Dermis microvascular lymphatic vessel endothelial cell (primary cell): ENCODE measurements around the gene FGF22. TPM values are rescaled to one million over a fixed set of nuclear protein-coding genes. Genes with fewer than 3 reads are reported as not detected.
"Not testable (repeated sequence)": the region's sequence is repeated elsewhere in the genome, so short reads cannot be mapped to it uniquely, and the experiment has no call there.

ENCODE experiments used
- DNase-seq, 2 donors: peaks; one replicate each; pipeline versions ENCODE4 v3.0.0 to v3.0.0-alpha.2; 2010; ENCODE audit warnings: low read depth in 2 of 2
- total RNA-seq: library from RNA; depleted of rRNA; stranded (reverse); fragments of >200 nt; gene quantifications from 2 replicates; pipeline ENCODE4 v1.2.1, GENCODE V29; 2014

Gene FGF22
- total RNA-seq, 1 donor from 2014 or later, result not detected

GRCh38 chr19:607301-608154 is 32.2 kb upstream of the FGF22 start:
- no peak for DNase-seq

GRCh38 chr19:608155-609003 is 31.3 kb upstream of the FGF22 start:
- DNase-seq, result no peak

- DNase-seq, result peak in 1 of 2 donors; percentile 49
Measured at GRCh38 chr19:609004-609346, 30.7 kb upstream of the FGF22 start.

- DNase-seq, result no peak
Measured at GRCh38 chr19:610071-610800, 29.4 kb upstream of the FGF22 start.

- peak in 1 of 2 donors; percentile 13 for DNase-seq
Measured at GRCh38 chr19:610801-611480, 28.7 kb upstream of the FGF22 start.

- no peak for DNase-seq
Measured at GRCh38 chr19:611481-611868, 28.2 kb upstream of the FGF22 start.

GRCh38 chr19:612941-613340 is 26.7 kb upstream of the FGF22 start:
- no peak for DNase-seq

- no peak for DNase-seq
Measured at GRCh38 chr19:613732-614567, 25.7 kb upstream of the FGF22 start.

GRCh38 chr19:615619-616018 is 24.1 kb upstream of the FGF22 start:
- DNase-seq, result peak in 1 of 2 donors; percentile 28

- no peak for DNase-seq
Measured at GRCh38 chr19:616062-616700, 23.5 kb upstream of the FGF22 start.

GRCh38 chr19:616747-617526 is 22.7 kb upstream of the FGF22 start:
- no peak for DNase-seq

- no peak for DNase-seq
Measured at GRCh38 chr19:617551-618246, 22.0 kb upstream of the FGF22 start.

GRCh38 chr19:618247-618619 is 21.4 kb upstream of the FGF22 start:
- DNase-seq, result no peak

GRCh38 chr19:618674-619285 is 20.9 kb upstream of the FGF22 start:
- DNase-seq, result no peak

GRCh38 chr19:619286-620002 is 20.2 kb upstream of the FGF22 start:
- DNase-seq, result no peak

- DNase-seq, result no peak
Measured at GRCh38 chr19:620166-620862, 19.4 kb upstream of the FGF22 start.

- DNase-seq, result not testable (repeated sequence)
Measured at GRCh38 chr19:621191-621590, 18.5 kb upstream of the FGF22 start.
